Peyer's patch (tissue), 4 donors: ENCODE measurements around the gene SYT11.

Experiments used
- CTCF ChIP-seq, 6 experiments: fragments of 450-650 bp in 4 of 6; fragments of 200-600 bp in 2 of 6; sonication (generic) in 1 of 6; IDR thresholded peaks; one replicate each; pipeline ENCODE4 v1.5.1; 2017 to 2019; ENCODE audit warnings: antibody characterized with exemption in 6 of 6, mild to moderate bottlenecking in 3 of 6, moderate library complexity in 1 of 6
- POLR2A ChIP-seq, 2 donors: fragments of 450-650 bp; IDR thresholded peaks; one replicate each; pipeline ENCODE4 v1.5.1; 2017; ENCODE audit warnings: antibody characterized with exemption in 2 of 2, mild to moderate bottlenecking in 2 of 2, moderate library complexity in 2 of 2

- TF ChIP-seq CTCF (IDR thresholded peaks at IDR 0.05) (no peak), POLR2A (IDR thresholded peaks at IDR 0.05) (no peak)
Observed at GRCh38 chr1:155912056-155912536, 52.7 kb downstream of the SYT11 start.
